GM21786 (cell line): Measurements from ENCODE around the gene IP6K2.
"Not testable (repeated sequence)": the region's sequence is repeated elsewhere in the genome, so short reads cannot be mapped to it uniquely, and the experiment has no call there.

Experiments
- ATAC-seq: cut with Tn5 transposase; IDR thresholded peaks from one replicate; pipeline ENCODE4 v1.9.1; 2021; ENCODE audit not compliant: unreplicated experiment

IP6K2 gene

GRCh38 chr3:48733752-48734518 lies 16.9 kb upstream of the IP6K2 start:
- not testable (repeated sequence) for ATAC-seq

GRCh38 chr3:48727511-48727910 lies 10.5 kb upstream of the IP6K2 start:
- ATAC-seq = no peak

GRCh38 chr3:48725185-48725855 lies 8.3 kb upstream of the IP6K2 start:
- not testable (repeated sequence) for ATAC-seq

GRCh38 chr3:48723725-48724124 lies 6.7 kb upstream of the IP6K2 start:
- no peak for ATAC-seq

- ATAC-seq = not testable (repeated sequence)
Measured at GRCh38 chr3:48723293-48723692, 6.3 kb upstream of the IP6K2 start.

- no peak for ATAC-seq
Measured at GRCh38 chr3:48716508-48716981, 476 bp downstream of the IP6K2 start.

- no peak for ATAC-seq
Measured at GRCh38 chr3:48715174-48715800, 1.7 kb downstream of the IP6K2 start.

- no peak for ATAC-seq
Measured at GRCh38 chr3:48711727-48712126, 5.3 kb downstream of the IP6K2 start.

GRCh38 chr3:48709051-48709461 lies 8.0 kb downstream of the IP6K2 start:
- ATAC-seq = no peak

- no peak for ATAC-seq
Measured at GRCh38 chr3:48708481-48708889, 8.5 kb downstream of the IP6K2 start.

GRCh38 chr3:48707157-48707556 lies 9.9 kb downstream of the IP6K2 start:
- no peak for ATAC-seq

GRCh38 chr3:48702320-48702920 lies 14.6 kb downstream of the IP6K2 start:
- no peak for ATAC-seq

- no peak for ATAC-seq
Measured at GRCh38 chr3:48700731-48701405, 16.2 kb downstream of the IP6K2 start.

- no peak for ATAC-seq
Measured at GRCh38 chr3:48698891-48699290, 18.1 kb downstream of the IP6K2 start.

- no peak for ATAC-seq
Measured at GRCh38 chr3:48697952-48698351, 19.1 kb downstream of the IP6K2 start.

GRCh38 chr3:48696601-48697000 lies 20.4 kb downstream of the IP6K2 start:
- ATAC-seq = no peak

GRCh38 chr3:48696156-48696555 lies 20.9 kb downstream of the IP6K2 start:
- ATAC-seq = no peak

- no peak for ATAC-seq
Measured at GRCh38 chr3:48695393-48695753, 21.6 kb downstream of the IP6K2 start.

- ATAC-seq = no peak
Measured at GRCh38 chr3:48694610-48695392, 22.2 kb downstream of the IP6K2 start.

- ATAC-seq = no peak
Measured at GRCh38 chr3:48693826-48694225, 23.2 kb downstream of the IP6K2 start.
